Uterus (tissue), 4 donors: ENCODE measurements around the gene SLC6A18. TPM values are rescaled to one million over a fixed set of nuclear protein-coding genes. Genes with fewer than 3 reads are reported as not detected.

Source experiments
- DNase-seq, 2 donors: peaks; one replicate each; pipeline ENCODE4 v3.0.0-alpha.2; 2019 to 2020
- H3K27ac ChIP-seq, 2 donors: fragments of 200-600 bp; sonication (generic); 1 replicate in 1 of 2; 2 replicates in 1 of 2; pipeline ENCODE4 v1.5.1; 2016 to 2018
- H3K27me3 ChIP-seq, 2 donors: fragments of 200-600 bp; sonication (generic); one replicate each; pipeline ENCODE4 v1.5.1; 2018 to 2019; ENCODE audit warnings: control low read depth in 1 of 2
- H3K36me3 ChIP-seq, 2 donors: fragments of 200-600 bp; sonication (generic); one replicate each; pipeline ENCODE4 v1.5.1; 2019; ENCODE audit warnings: control low read depth in 1 of 2
- H3K4me1 ChIP-seq, 2 donors: fragments of 200-600 bp; sonication (generic); one replicate each; pipeline ENCODE4 v1.5.1; 2018 to 2019; ENCODE audit warnings: control low read depth in 1 of 2
- H3K4me3 ChIP-seq, 2 donors: fragments of 200-600 bp; sonication (generic); 1 replicate in 1 of 2; 2 replicates in 1 of 2; pipeline ENCODE4 v1.5.1; 2018 to 2019; ENCODE audit warnings: mild to moderate bottlenecking in 1 of 2
- H3K9me3 ChIP-seq, 2 donors: fragments of 200-600 bp; sonication (generic); one replicate each; pipeline ENCODE4 v1.5.1; 2019; ENCODE audit warnings: control low read depth in 1 of 2
- CTCF ChIP-seq, 4 experiments: fragments of 200-600 bp in 2 of 4; fragments of 450-650 bp in 2 of 4; sonication (generic) in 2 of 4; IDR thresholded peaks; one replicate each; pipeline ENCODE4 v1.5.1; 2016 to 2019; ENCODE audit warnings: antibody characterized with exemption in 4 of 4, mild to moderate bottlenecking in 2 of 4, moderate library complexity in 1 of 4
- POLR2A ChIP-seq, 2 donors: fragments of 450-650 bp; IDR thresholded peaks; one replicate each; pipeline ENCODE4 v1.6.1; 2016; ENCODE audit warnings: antibody characterized with exemption in 2 of 2, mild to moderate bottlenecking in 1 of 2, moderate library complexity in 1 of 2
- intact Hi-C: fragments of 100-400 bp; cut with DNase I; formaldehyde crosslinking; loops from one replicate; pipeline ENCODE4 v1.15.1; 2023; ENCODE audit warnings: low total_unique reads
- total RNA-seq, 4 donors: library from RNA; depleted of rRNA in 3 of 4; stranded (reverse); fragments of >200 nt in 3 of 4; gene quantifications; one replicate each; pipeline versions ENCODE4 v1.1.0 to v1.2.4, GENCODE V29; 2014 to 2023
- donor health status: DM: yes; HTN: yes; CAD: no.

Gene SLC6A18
- total RNA-seq, 4 donors from 2014 or later: not detected

- no peak overlapping the region for H3K4me3 ChIP-seq
- H3K27me3 ChIP-seq: no peaks in the 10 kb centered on the region
- no peaks in the 10 kb centered on the region for H3K36me3 ChIP-seq
- DNase-seq: no peak
- no peak overlapping the region for H3K27ac ChIP-seq
- no peaks in the 10 kb centered on the region for H3K4me1 ChIP-seq
- TF ChIP-seq POLR2A (IDR thresholded peaks at IDR 0.05): no peak
- no peak for TF ChIP-seq CTCF (IDR thresholded peaks at IDR 0.05)
- intact Hi-C loops: no loop called here
- no peaks in the 10 kb centered on the region for H3K9me3 ChIP-seq
These were observed 13.5 kb upstream of the SLC6A18 start for GRCh38 chr5:1211701-1212100.

- H3K36me3 ChIP-seq: no peaks in the 10 kb centered on the region
- H3K27ac ChIP-seq: no peak overlapping the region
- no peaks in the 10 kb centered on the region for H3K9me3 ChIP-seq
- H3K4me3 ChIP-seq: no peak overlapping the region
- DNase-seq: no peak
- intact Hi-C loops: no loop called here
- no peaks in the 10 kb centered on the region for H3K4me1 ChIP-seq
- no peaks in the 10 kb centered on the region for H3K27me3 ChIP-seq
- TF ChIP-seq CTCF (IDR thresholded peaks at IDR 0.05) (no peak), POLR2A (IDR thresholded peaks at IDR 0.05) (no peak)
These were observed 12.9 kb upstream of the SLC6A18 start for GRCh38 chr5:1212271-1212670.

- Histone ChIP-seq H3K9me3 (no peaks in the 10 kb centered on the region), H3K27ac (no peak overlapping the region), H3K4me3 (no peak overlapping the region), H3K36me3 (no peaks in the 10 kb centered on the region), H3K4me1 (no peaks in the 10 kb centered on the region), H3K27me3 (no peaks in the 10 kb centered on the region)
- DNase-seq: no peak
- TF ChIP-seq CTCF (IDR thresholded peaks at IDR 0.05) (no peak), POLR2A (IDR thresholded peaks at IDR 0.05) (no peak)
- intact Hi-C loops: no loop called here
These were observed 12.3 kb upstream of the SLC6A18 start for GRCh38 chr5:1212881-1213280.

- H3K4me3 ChIP-seq: no peak overlapping the region
- H3K27me3 ChIP-seq: no peaks in the 10 kb centered on the region
- no peak overlapping the region for H3K27ac ChIP-seq
- no peaks in the 10 kb centered on the region for H3K4me1 ChIP-seq
- no peaks in the 10 kb centered on the region for H3K9me3 ChIP-seq
- H3K36me3 ChIP-seq: no peaks in the 10 kb centered on the region
- no peak for DNase-seq
- TF ChIP-seq CTCF (IDR thresholded peaks at IDR 0.05): no peak
- TF ChIP-seq POLR2A (IDR thresholded peaks at IDR 0.05): no peak
- intact Hi-C loops: no loop called here
These were observed 11.5 kb upstream of the SLC6A18 start for GRCh38 chr5:1213508-1214162.

GRCh38 chr5:1214163-1214935 is 10.8 kb upstream of the SLC6A18 start:
- Histone ChIP-seq H3K27ac (no peak overlapping the region), H3K9me3 (no peaks in the 10 kb centered on the region), H3K4me1 (no peaks in the 10 kb centered on the region), H3K4me3 (no peak overlapping the region), H3K36me3 (no peaks in the 10 kb centered on the region), H3K27me3 (no peaks in the 10 kb centered on the region)
- no peak for TF ChIP-seq CTCF (IDR thresholded peaks at IDR 0.05)
- no peak for TF ChIP-seq POLR2A (IDR thresholded peaks at IDR 0.05)
- no peak for DNase-seq
- intact Hi-C loops: no loop called here
